Stimulated activated CD8-positive, alpha-beta memory T cell treated with anti-CD3 and anti-CD28 coated beads, Interleukin-4, amount 100 ng/mL, for 4 hours (primary cell): ENCODE data around the gene LDAF1.
"Not testable (repeated sequence)": the region's sequence is repeated elsewhere in the genome, so short reads cannot be mapped to it uniquely, and the experiment has no call there.

ENCODE experiments used
- DNase-seq, 2 donors: peaks; one replicate each; pipeline ENCODE4 v3.0.0-alpha.2; 2020; ENCODE audit warnings: low read depth in 2 of 2, low spot score in 1 of 2

LDAF1 gene

GRCh38 chr16:21194771-21195301 is 36.4 kb downstream of the LDAF1 start:
- DNase-seq = no peak

DNA sequence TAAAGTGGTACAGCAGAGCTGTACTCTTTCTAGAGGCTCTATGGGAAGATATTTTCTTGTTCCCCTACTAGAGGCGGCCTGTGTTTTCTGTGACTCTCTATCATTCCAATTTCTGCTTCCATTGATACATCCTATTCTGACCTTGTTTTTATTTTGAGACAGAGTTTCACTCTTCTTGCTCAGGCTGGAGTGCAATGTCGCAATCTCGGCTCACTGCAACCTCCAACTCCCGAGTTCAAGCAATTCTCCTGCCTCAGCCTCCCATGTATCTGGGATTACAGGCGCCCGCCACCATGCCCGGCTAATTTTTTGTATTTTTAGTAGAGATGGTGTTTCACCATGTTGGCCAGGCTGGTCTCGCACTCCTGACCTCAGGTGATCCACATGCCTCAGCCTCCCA is 36.9 kb downstream of the LDAF1 start:
- not testable (repeated sequence) for DNase-seq

DNA sequence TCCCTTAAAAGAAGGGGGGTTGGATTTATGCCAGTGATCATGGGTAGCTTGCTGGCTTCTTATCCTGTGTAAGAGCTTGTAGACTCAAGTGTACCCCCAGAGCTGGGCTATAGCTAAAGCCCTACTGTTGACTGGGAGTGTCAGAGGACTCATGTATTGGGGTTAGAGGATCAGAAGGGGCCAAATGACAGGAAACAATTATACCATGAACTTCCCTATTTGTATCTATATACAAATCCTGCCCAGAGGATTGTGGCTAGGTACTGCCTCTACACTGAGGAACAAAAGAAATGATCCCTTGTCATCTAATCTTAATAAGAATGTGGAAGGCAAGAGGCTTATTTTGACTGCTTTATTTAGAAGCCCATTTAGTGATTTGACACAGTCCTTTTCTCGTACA is 38.6 kb downstream of the LDAF1 start:
- DNase-seq = no peak

- DNase-seq = no peak
Measured at GRCh38 chr16:21197621-21198020, 39.1 kb downstream of the LDAF1 start.

GRCh38 chr16:21199607-21200218 is 41.2 kb downstream of the LDAF1 start:
- no peak for DNase-seq

- DNase-seq = no peak
Measured at GRCh38 chr16:21203155-21203797, 44.8 kb downstream of the LDAF1 start.

- DNase-seq = no peak
Measured at GRCh38 chr16:21205303-21205702, 46.8 kb downstream of the LDAF1 start.

DNA sequence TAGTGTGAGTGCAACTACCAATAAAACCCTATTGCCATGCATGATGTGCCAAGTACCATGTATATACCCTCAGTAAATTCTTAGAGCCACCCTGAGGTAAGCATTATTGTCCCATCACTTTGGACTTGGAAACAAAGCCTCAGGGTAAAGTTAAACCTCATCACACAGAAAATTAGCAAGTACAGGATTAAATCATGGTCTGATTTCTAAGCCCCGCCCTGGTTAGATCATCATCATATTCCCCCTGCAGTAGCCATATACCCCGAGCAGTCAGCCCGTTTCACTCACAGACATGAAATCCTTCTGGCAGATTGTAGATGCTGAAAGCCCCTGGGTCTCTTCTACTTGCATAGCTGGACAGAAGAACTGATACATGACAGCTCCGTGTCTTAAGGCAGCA is 48.1 kb downstream of the LDAF1 start:
- DNase-seq = no peak

GRCh38 chr16:21208446-21209230 is 50.2 kb downstream of the LDAF1 start:
- DNase-seq = no peak

GRCh38 chr16:21211486-21211885 is 53.0 kb downstream of the LDAF1 start, which contains the start of gene ZP2:
TSS of gene ZP2 (minus strand) at chr16:21211574. CDS start at chr16:21211547, 27 bp downstream.
- no peak for DNase-seq

DNA sequence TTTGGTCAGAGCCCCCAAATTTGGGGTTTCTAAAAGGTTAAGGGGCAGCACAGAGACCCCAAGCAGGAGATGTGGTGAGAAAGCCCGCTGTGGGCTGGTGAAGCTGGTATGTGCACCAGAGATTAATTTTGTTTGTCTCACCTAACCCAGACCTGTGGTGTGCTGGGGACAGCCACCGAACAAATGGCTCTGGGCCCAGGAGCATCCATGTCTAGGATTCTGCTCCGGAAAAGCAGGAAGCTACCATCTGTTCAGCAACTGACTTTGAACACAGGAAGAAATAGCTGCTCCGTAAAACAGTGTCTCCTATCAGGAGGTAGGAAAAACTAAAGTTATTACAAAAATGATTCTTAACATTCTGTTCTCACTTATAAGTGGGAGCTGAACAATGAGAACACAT is 55.6 kb downstream of the LDAF1 start:
- no peak for DNase-seq

- DNase-seq = no peak
Measured at GRCh38 chr16:21217121-21217520, 58.6 kb downstream of the LDAF1 start.

GRCh38 chr16:21218153-21218552 is 59.7 kb downstream of the LDAF1 start:
- no peak for DNase-seq

GRCh38 chr16:21219551-21219950 is 61.1 kb downstream of the LDAF1 start:
- DNase-seq = no peak

DNA sequence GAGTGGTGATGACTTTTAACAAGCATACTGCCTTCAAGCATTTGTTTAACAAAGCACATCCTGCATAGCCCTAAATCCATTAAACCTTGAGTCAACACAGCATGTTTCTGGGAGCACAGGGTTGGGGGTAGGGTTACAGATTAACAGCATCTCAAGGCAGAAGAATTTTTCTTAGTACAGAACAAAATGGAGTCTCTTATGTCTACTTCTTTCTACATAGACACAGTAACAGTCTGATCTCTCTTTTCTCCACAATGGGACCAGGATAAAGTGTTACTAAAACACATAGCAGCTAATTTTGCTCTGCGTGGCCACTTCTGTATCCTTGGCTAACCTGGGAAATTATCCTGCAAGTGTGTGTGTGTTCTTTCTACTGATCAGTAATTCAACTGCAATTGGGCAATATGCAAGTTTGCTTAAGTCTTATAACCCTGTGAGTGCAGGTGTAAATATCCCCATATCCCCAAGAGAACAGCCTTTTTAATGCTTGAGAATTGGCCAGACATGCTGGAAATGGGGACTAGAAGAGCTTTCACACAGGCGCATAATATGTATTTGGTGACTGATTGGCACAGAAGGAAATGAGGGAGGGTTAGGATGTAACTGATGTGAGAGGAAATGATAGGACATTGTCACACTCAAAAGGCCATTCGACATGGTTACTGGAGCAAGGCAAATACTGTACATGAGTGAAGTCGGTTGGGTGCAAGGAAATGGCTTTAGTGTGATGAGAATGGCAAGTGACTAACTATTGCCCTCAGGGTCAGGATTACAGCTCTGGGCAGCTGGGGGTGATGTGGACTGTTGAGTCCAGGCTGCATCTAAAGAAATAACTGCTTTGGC is 64.2 kb downstream of the LDAF1 start:
- no peak for DNase-seq

- DNase-seq = no peak
Measured at GRCh38 chr16:21223787-21224186, 65.3 kb downstream of the LDAF1 start.

- no peak for DNase-seq
Measured at GRCh38 chr16:21224800-21225199, 66.3 kb downstream of the LDAF1 start.

DNA sequence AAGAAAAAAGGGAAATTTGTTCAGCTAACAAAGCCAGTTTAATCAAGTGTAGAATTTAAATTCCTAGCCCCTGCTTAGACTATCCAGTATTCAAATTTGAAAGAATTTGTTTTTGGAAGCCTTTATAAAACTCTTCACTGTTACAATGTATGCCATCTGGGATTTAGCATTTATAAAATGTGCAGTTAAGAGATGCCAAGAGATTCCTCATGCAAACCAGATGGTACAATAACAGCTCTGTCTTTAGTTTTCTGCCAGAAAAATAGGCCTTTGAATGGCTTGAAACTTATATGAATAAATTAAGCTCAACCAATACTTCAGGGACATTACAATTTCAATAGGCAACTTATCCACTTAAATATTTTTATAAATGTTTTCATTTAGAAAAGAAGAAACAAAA is 68.3 kb downstream of the LDAF1 start:
- no peak for DNase-seq

DNA sequence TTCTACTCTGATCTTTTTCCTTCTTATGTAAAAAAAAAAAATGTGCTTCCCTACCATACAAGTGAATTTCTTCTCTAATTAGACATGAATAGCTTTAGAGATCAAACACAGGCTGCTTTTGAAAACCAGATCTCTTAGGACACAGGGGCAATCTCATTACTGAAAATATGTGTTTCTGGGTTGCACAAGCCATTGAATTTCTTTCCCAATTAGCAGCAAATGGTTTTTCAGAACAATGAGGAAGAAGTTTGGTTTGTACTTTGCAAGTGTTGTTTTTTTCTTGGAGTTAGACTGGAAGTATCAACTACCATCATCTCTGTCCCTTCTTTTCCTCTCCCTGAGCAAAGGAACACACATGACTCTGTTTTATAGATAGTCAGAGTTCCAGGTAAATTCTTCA is 69.4 kb downstream of the LDAF1 start:
- no peak for DNase-seq

DNA sequence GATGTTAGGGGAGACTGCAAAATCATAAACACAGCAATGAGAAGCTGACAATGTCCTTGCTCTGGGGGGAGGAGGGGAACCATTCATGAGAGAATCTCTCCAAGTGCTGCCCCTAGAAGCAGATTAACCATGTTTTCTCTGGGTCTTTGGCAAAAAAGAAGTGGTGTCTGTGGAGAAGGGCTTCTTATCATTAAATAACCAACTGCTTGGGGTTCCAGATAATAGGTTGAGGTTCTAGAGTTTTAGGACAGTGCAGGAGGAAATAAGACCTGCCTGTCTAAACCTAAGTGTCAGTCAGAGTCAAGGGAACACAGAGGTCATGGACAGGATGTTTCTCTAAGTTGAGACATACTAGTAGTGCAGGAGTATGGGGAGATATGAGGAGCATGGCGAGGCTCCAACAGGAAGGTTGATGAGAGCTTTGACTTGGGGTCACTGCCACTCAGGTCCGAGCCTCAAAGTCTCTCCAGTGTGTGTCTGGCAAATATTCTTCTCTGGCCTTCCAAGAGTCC is 69.9 kb downstream of the LDAF1 start:
- DNase-seq = no peak
